ENCODE results near the gene RFX3.

DNA sequence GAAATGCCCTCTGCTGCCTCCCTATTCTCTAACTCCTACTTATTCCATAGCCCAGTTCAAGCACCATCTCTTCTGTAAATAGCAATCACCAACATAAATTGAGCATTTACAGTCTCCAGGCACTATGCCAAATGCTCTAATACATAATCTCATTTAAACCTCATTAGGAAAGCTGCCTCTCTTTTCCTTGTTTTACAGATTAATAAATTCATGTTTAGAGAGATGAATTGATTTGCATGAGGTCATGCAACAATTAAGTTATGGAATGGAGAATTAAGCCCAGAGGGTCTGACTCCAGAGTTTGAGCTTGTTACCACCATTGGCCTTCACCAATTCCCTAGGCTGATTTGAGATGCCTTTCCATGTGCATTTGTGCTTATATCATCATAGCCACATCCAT lies 23.4 kb upstream of the RFX3 start:
- TF ChIP-seq CTCF (IDR thresholded peaks at IDR 0.05): no peak
- TF ChIP-seq POLR2A (IDR thresholded peaks at IDR 0.05): no peak

Data from adrenal gland (tissue), 5 donors.